Measurements from ENCODE around the gene TGM2. TPM values are rescaled to one million over a fixed set of nuclear protein-coding genes. Genes with fewer than 3 reads are reported as not detected.

The TGM2 gene
- total RNA-seq, 4 donors from 2014 or later: 72.0 to 200 (median 73.4) TPM

DNA sequence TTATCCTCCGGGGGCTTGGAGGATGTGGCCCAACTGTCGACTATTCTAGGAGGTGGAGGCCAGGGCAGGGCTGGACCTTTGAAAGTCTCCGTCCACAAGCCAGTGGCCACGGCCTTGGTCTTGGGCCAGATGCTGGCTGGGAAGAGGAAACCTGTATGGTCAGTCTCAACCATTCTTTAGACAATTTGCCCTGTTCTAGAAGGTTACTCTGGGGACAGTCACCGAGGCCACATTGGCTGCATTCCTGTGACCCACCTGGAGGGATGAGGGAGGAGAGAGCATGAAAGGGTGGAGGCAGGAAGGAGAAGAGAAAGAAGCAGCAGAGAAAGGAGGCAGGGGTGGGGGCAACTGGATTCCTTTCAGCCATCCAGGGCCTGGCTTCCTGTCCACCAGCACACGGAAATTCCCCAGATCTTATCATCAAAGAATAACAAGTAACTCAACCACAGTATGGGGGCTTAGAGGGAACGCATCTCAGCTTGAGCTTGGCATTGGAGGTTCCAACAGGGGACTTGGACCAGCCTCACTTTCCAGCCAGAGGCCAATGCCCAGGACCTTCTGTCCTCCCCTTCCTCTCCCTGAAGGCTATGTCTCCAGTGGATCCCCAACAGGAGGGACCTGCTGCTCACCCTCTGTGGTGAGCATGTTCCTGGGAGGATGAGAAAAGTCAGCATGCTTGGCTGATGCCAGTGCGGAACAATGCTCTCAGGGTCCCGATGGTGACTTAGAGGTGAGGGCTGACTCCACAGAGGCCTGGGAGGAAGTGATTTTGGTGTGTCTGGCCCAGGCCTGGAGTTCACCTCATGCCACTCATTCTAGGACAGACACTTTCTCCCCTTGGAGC lies 30.4 kb downstream of the TGM2 start:
- TF ChIP-seq, protein P1, sequence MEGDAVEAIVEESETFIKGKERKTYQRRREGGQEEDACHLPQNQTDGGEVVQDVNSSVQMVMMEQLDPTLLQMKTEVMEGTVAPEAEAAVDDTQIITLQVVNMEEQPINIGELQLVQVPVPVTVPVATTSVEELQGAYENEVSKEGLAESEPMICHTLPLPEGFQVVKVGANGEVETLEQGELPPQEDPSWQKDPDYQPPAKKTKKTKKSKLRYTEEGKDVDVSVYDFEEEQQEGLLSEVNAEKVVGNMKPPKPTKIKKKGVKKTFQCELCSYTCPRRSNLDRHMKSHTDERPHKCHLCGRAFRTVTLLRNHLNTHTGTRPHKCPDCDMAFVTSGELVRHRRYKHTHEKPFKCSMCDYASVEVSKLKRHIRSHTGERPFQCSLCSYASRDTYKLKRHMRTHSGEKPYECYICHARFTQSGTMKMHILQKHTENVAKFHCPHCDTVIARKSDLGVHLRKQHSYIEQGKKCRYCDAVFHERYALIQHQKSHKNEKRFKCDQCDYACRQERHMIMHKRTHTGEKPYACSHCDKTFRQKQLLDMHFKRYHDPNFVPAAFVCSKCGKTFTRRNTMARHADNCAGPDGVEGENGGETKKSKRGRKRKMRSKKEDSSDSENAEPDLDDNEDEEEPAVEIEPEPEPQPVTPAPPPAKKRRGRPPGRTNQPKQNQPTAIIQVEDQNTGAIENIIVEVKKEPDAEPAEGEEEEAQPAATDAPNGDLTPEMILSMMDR (IDR thresholded peaks at IDR 0.05): no peak
- ATAC-seq (ENCODE audit: low FRiP score) (no peak), DNase-seq (ENCODE audit: low spot score) (no peak)

DNA sequence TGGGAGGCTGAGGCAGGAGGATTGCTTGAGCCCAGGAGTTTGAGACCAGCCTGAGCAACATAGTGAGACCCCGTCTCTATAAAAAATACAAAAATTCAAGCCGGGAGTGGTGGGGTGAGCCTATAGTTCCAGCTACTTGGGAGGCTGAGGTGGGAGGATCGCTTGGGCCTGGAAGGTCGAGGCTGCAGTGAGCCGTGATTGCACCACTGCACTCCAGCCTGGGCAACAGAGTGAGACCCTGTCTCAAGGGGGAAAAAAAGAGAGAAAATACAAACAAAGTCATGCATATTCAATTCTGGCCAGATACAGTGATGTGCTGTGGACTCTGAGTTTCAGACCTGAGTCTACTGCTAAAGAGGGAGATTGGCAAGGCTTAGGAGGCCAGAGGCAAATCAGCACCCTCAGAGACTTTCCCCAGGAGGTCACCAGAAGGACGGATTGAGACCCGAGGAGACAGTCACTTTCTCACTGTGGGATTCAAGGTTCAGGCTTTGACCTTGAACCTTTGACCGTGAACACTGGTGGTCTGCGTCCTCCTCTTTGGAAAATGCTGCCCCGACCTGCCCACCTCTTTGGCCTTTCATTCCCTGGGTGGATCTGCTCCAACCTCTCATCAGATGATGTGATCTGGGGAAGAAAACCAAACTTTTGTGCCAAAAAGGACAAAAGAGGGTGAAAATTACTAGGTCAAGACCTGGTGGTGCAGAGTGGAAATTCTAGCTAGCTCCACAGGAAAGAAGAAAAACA lies 31.2 kb downstream of the TGM2 start:
- ATAC-seq (ENCODE audit: low FRiP score): no peak

DNA sequence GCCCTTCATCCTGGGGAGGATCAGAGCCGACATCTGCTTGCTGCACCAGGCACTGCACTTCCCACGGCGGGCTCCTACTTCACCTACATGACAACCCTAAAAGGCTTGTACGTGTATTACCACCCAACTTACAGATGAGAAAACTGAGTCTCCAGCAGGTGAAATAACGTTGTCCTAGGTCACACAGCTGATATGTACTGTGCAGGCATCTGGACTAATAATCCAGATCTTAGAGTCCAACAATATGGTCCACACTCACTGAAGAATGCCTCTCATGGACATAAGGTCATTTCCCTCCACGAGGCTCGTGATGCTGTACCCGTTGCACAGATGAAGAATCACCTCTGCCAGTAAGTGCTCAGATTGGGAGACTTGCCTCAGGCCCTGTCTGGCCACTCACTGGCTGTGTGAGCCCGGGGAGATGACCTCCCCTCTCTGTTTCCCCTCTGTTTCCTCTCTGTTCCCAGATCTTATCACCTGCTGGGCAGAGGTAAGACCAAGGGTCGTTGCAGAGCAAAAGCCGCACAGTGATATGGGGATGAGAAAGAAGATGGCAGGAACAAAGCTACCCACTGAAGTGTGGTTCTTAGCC lies 32.1 kb downstream of the TGM2 start:
- ATAC-seq (ENCODE audit: low FRiP score) (no peak), DNase-seq (ENCODE audit: low spot score) (no peak)
- TF ChIP-seq, protein P1 (IDR thresholded peaks at IDR 0.05): no peak

More for the DNA sequence above, 31.2 kb downstream of the TGM2 start:
- DNase-seq (ENCODE audit: low spot score): no peak
- TF ChIP-seq, protein P1 (IDR thresholded peaks at IDR 0.05): no peak

DNA sequence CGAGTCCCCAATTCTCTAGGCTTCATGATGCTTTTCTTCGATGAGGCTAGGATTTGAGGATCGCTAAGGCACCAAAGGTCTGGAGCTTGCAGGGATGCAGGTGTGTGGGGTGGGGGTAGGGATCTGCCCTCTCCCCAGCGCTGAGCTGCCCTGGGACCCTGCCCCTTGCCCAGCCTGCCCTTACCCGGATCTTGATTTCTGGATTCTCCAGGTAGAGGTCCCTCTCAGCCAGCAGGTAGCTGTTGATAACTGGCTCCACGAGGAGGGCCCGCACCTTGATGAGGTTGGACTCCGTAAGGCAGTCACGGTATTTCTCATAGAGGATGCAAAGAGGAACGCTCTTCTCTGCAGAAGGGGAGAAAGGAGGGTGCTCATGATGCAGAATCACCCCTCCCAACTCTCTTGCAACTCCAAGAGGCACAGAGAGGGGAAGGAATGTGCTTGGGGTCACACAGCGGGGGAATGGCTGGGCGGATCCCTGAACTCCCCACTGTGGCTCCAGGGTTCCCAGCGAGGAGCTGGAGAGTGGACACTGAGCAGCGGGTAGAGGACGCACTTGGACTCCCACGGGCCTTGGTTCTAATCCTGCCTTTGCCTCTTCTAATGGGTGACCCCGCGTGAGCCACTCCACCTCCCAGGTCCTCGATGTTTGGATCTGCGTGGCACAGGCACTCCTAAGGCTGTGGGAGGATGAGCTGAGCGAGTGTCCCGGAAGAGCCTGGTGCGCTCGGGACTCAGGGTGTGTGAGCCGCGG lies 32.7 kb downstream of the TGM2 start:
- DNase-seq (ENCODE audit: low spot score) (no peak), ATAC-seq (ENCODE audit: low FRiP score) (no peak)
- TF ChIP-seq, protein P1 (IDR thresholded peaks at IDR 0.05): no peak

DNA sequence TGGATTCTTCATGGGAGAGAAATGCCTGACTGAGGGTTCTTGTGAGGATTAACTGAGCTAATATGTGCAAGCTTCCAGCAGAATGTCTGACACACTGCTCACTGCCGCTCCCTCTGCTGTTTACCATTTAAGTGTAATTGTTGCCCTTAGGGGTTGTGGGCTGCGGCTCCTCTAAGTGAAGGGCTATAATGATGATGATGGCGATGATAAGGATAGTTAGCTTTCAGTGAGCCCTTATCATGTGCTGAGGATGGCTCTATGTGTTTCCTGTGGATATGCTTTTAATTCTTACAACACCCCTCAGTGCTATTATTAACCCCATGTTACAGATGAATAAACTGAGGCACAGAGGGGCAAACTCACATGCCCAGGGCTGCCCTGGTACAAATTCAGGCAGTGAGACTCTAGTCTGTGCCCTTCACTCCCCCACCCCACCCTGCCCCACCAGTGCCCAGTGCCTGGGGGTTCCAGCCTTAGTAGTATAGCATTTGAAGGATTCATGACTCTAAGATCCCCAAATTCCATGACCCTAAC lies 33.4 kb downstream of the TGM2 start:
- TF ChIP-seq, protein P1 (IDR thresholded peaks at IDR 0.05): no peak
- ATAC-seq (ENCODE audit: low FRiP score): no peak
- no peak for DNase-seq (ENCODE audit: low spot score)
